H9 (cell line): ENCODE measurements around the gene FBXO5. TPM values are rescaled to one million over a fixed set of nuclear protein-coding genes. Genes with fewer than 3 reads are reported as not detected.

ENCODE experiments used
- DNase-seq: peaks from one replicate; pipeline ENCODE4 v3.0.0-alpha.2; 2017
- H2AFZ ChIP-seq: one replicate; pipeline ENCODE4 v1.6.1; 2013; ENCODE audit warnings: mild to moderate bottlenecking, low read length, control low read depth, moderate library complexity
- H2AK5ac ChIP-seq: 2 replicates; pipeline ENCODE4 v1.6.1; 2013; ENCODE audit warnings: low read length, control low read depth, mixed read lengths; ENCODE audit not compliant: insufficient read length
- H2BK120ac ChIP-seq: one replicate; pipeline ENCODE4 v1.6.1; 2013; ENCODE audit warnings: low read depth, mild to moderate bottlenecking, low read length, control low read depth, inconsistent platforms; ENCODE audit not compliant: poor library complexity, severe bottlenecking
- H2BK12ac ChIP-seq: 2 replicates; pipeline ENCODE4 v1.6.1; 2013; ENCODE audit warnings: low read length, control low read depth, mixed read lengths, low read depth; ENCODE audit not compliant: insufficient read length
- H2BK15ac ChIP-seq: 2 replicates; pipeline ENCODE4 v1.6.1; 2013; ENCODE audit warnings: low read depth, low read length, control low read depth
- H2BK20ac ChIP-seq: one replicate; pipeline ENCODE4 v1.6.1; 2013; ENCODE audit warnings: low read depth, mild to moderate bottlenecking, low read length, control low read depth, inconsistent platforms; ENCODE audit not compliant: poor library complexity, severe bottlenecking
- H2BK5ac ChIP-seq: 2 replicates; pipeline ENCODE4 v1.6.1; 2013; ENCODE audit warnings: low read length, control low read depth, mixed read lengths; ENCODE audit not compliant: insufficient read length
- H3K14ac ChIP-seq: 2 replicates; pipeline ENCODE4 v1.6.1; 2013; ENCODE audit warnings: low read length, control low read depth; ENCODE audit not compliant: insufficient read depth
- H3K18ac ChIP-seq: 2 replicates; pipeline ENCODE4 v1.6.1; 2013; ENCODE audit warnings: low read depth, mild to moderate bottlenecking, mixed read lengths, low read length, control low read depth; ENCODE audit not compliant: insufficient read length
- H3K23ac ChIP-seq: 2 replicates; pipeline ENCODE4 v1.6.1; 2013; ENCODE audit warnings: low read length, control low read depth, mixed read lengths, low read depth; ENCODE audit not compliant: insufficient read length
- H3K23me2 ChIP-seq: 2 replicates; pipeline ENCODE4 v1.6.1; 2013; ENCODE audit warnings: low read depth, mild to moderate bottlenecking, mixed read lengths, low read length, control low read depth; ENCODE audit not compliant: insufficient read length, poor library complexity, severe bottlenecking
- H3K27ac ChIP-seq: 2 replicates; pipeline ENCODE4 v1.5.1; 2013; ENCODE audit warnings: low read length, control low read depth, mixed read lengths, low read depth; ENCODE audit not compliant: insufficient read length
- H3K27me3 ChIP-seq: 2 replicates; pipeline ENCODE4 v1.6.1; 2013; ENCODE audit warnings: low read length, control low read depth, inconsistent platforms; ENCODE audit not compliant: insufficient read depth
- H3K4ac ChIP-seq: 2 replicates; pipeline ENCODE4 v1.6.1; 2013; ENCODE audit warnings: low read depth, mild to moderate bottlenecking, control low read depth, inconsistent platforms, low read length, moderate library complexity
- H3K4me1 ChIP-seq: 2 replicates; pipeline ENCODE4 v1.6.1; 2013; ENCODE audit warnings: low read length, control low read depth, inconsistent platforms; ENCODE audit not compliant: insufficient read depth
- H3K4me2 ChIP-seq: 2 replicates; pipeline ENCODE4 v1.6.1; 2013; ENCODE audit warnings: low read length, control low read depth, mixed read lengths; ENCODE audit not compliant: insufficient read length, insufficient read depth
- H3K56ac ChIP-seq: 2 replicates; pipeline ENCODE4 v1.6.1; 2013; ENCODE audit warnings: low read depth, mild to moderate bottlenecking, mixed read lengths, low read length, control low read depth; ENCODE audit not compliant: insufficient read length
- H3K79me1 ChIP-seq: 2 replicates; pipeline ENCODE4 v1.6.1; 2013; ENCODE audit warnings: low read depth, mild to moderate bottlenecking, moderate library complexity, low read length, control low read depth, inconsistent platforms; ENCODE audit not compliant: insufficient read depth, poor library complexity, severe bottlenecking
- H3K79me2 ChIP-seq: 2 replicates; pipeline ENCODE4 v1.6.1; 2013; ENCODE audit warnings: low read length, control low read depth, inconsistent platforms; ENCODE audit not compliant: insufficient read depth
- H3K9ac ChIP-seq: 2 replicates; pipeline ENCODE4 v1.6.1; 2013; ENCODE audit warnings: low read length, control low read depth, mixed read lengths; ENCODE audit not compliant: insufficient read length; ENCODE audit errors: extremely low read depth
- H3K9me3 ChIP-seq: one replicate; pipeline ENCODE4 v1.6.1; 2013; ENCODE audit warnings: low read depth, low read length, inconsistent platforms; ENCODE audit not compliant: control insufficient read depth
- H3T11ph ChIP-seq: one replicate; pipeline ENCODE4 v1.6.1; 2013; ENCODE audit warnings: mild to moderate bottlenecking, low read length, control low read depth, inconsistent platforms
- H4K20me1 ChIP-seq: one replicate; pipeline ENCODE4 v1.6.1; 2013; ENCODE audit not compliant: control insufficient read depth, insufficient read length, insufficient read depth
- H4K5ac ChIP-seq: 2 replicates; pipeline ENCODE4 v1.6.1; 2013; ENCODE audit warnings: low read depth, mild to moderate bottlenecking, mixed read lengths, low read length, control low read depth; ENCODE audit not compliant: insufficient read length
- H4K8ac ChIP-seq: replicated peaks from 2 replicates; pipeline ENCODE4 v1.6.1; 2013; ENCODE audit warnings: low read length, control low read depth, mixed read lengths, low read depth; ENCODE audit not compliant: insufficient read length
- H4K91ac ChIP-seq: 2 replicates; pipeline ENCODE4 v1.6.1; 2013; ENCODE audit warnings: low read depth, mild to moderate bottlenecking, moderate library complexity, mixed read lengths, low read length, control low read depth; ENCODE audit not compliant: insufficient read length
- H3K27ac Mint-ChIP-seq, 3 experiments: 2 replicates in 2 of 3; 3 replicates in 1 of 3; pipeline ENCODE4 v1.8.0; 2020 to 2021; ENCODE audit warnings: mixed read lengths in 3 of 3, mild to moderate bottlenecking in 1 of 3, moderate library complexity in 1 of 3
- H3K27me3 Mint-ChIP-seq: 2 replicates; pipeline ENCODE4 v1.8.0; 2021; ENCODE audit warnings: low read depth, mild to moderate bottlenecking, moderate library complexity, mixed read lengths
- H3K36me3 Mint-ChIP-seq, 3 experiments: 2 replicates in 2 of 3; 3 replicates in 1 of 3; pipeline ENCODE4 v1.8.0; 2020 to 2021; ENCODE audit warnings: low read depth in 3 of 3, mixed read lengths in 3 of 3; ENCODE audit not compliant: insufficient read depth in 1 of 3
- H3K4me1 Mint-ChIP-seq, 2 experiments: 2 replicates each; pipeline ENCODE4 v1.8.0; 2020; ENCODE audit warnings: mixed read lengths in 2 of 2
- H3K4me3 Mint-ChIP-seq, 2 experiments: 2 replicates in 1 of 2; 3 replicates in 1 of 2; pipeline ENCODE4 v1.8.0; 2020 to 2021; ENCODE audit warnings: mild to moderate bottlenecking in 2 of 2, mixed read lengths in 2 of 2, moderate library complexity in 1 of 2
- H3K9me3 Mint-ChIP-seq, 2 experiments: 2 replicates in 1 of 2; 3 replicates in 1 of 2; pipeline ENCODE4 v1.8.0; 2020; ENCODE audit warnings: mild to moderate bottlenecking in 2 of 2, mixed read lengths in 2 of 2, moderate library complexity in 1 of 2
- CTCF ChIP-seq: fragments of 200-600 bp; sonication (generic); conservative IDR thresholded peaks from 3 replicates; pipeline ENCODE4 v1.8.0; 2021; ENCODE audit warnings: antibody characterized with exemption, mild to moderate bottlenecking
- WGBS: extraction: QIAGEN DNeasy Blood & Tissue Kit; methylation state at CpG from one replicate; pipeline ENCODE4 v1.1.7; 2013; ENCODE audit warnings: missing lambda C conversion rate, low lambda C conversion rate, mixed read lengths; ENCODE audit not compliant: insufficient read length; ENCODE audit errors: extremely low coverage; 5-methylcytosine and 5-hydroxymethylcytosine counted together
- total RNA-seq: library from RNA; stranded (reverse); gene quantifications from 2 replicates; pipeline ENCODE4 v1.2.1, GENCODE V29; 2021

The FBXO5 gene
- total RNA-seq, 1 experiment from 2014 or later = 47.6 TPM

GRCh38 chr6:152979116-152979515 is 3.7 kb downstream of the FBXO5 start:
- H2AFZ ChIP-seq = no peak overlapping the region
- no peaks in the 10 kb centered on the region for H4K20me1 ChIP-seq
- H4K91ac ChIP-seq = no peak overlapping the region
- H3K4me1 ChIP-seq = no peaks in the 10 kb centered on the region; the same call in 1 of the 2 replicates
- H3K9me3 ChIP-seq = no peaks in the 10 kb centered on the region
- Mint-ChIP-seq H3K27ac (peak overlapping the region in 1 of 3 experiments; percentile 28; a peak in 1 of 7 replicates), H3K4me1 (peaks cover 50 to 54% of the 10 kb centered on the region in 2 experiments), H3K4me3 (peak overlapping the region in 1 of 2 experiments; percentile 14; a peak in 2 of 5 replicates), H3K36me3 (peaks cover 30 to 48% (median 34%) of the 10 kb centered on the region in 3 experiments; a peak in 6 of 7 replicates), H3K9me3 (no peaks in the 10 kb centered on the region; a peak in 1 of 5 replicates), H3K27me3 (no peaks in the 10 kb centered on the region; the same call in 1 of the 2 replicates)
- no peak overlapping the region for H2BK15ac ChIP-seq
- peaks cover 4% of the 10 kb centered on the region for H3K79me1 ChIP-seq
- H4K8ac ChIP-seq = no peak overlapping the region
- no peak overlapping the region for H2BK5ac ChIP-seq
- H2BK20ac ChIP-seq = no peak overlapping the region
- no peak overlapping the region for H3K56ac ChIP-seq
- no peak for DNase-seq
- H3K4me2 ChIP-seq = no peak overlapping the region
- no peak overlapping the region for H3K9ac ChIP-seq
- H3K27me3 ChIP-seq = no peaks in the 10 kb centered on the region
- H3K23me2 ChIP-seq = peaks cover 3% of the 10 kb centered on the region
- no peak overlapping the region for H2BK12ac ChIP-seq
- no peak overlapping the region for H3K27ac ChIP-seq
- H3K18ac ChIP-seq = no peak overlapping the region
- no peak overlapping the region for H3K14ac ChIP-seq
- peaks cover 66% of the 10 kb centered on the region for H3K79me2 ChIP-seq
- no peak overlapping the region for H3T11ph ChIP-seq
- H2AK5ac ChIP-seq = no peak overlapping the region
- no peak for TF ChIP-seq CTCF
- H2BK120ac ChIP-seq = no peak overlapping the region
- no peak overlapping the region for H3K4ac ChIP-seq
- H3K23ac ChIP-seq = no peak overlapping the region
- WGBS = no CpG with 5 or more reads among the region's 1 CpG
- no peak overlapping the region for H4K5ac ChIP-seq
